Uterus (tissue), 4 donors: Measurements from ENCODE around the gene TBL1X. TPM values are rescaled to one million over a fixed set of nuclear protein-coding genes. Genes with fewer than 3 reads are reported as not detected.

Experiments
- DNase-seq, 2 donors: peaks; one replicate each; pipeline ENCODE4 v3.0.0-alpha.2; 2019 to 2020
- H3K27ac ChIP-seq, 2 donors: fragments of 200-600 bp; sonication (generic); 1 replicate in 1 of 2; 2 replicates in 1 of 2; pipeline ENCODE4 v1.5.1; 2016 to 2018
- H3K27me3 ChIP-seq, 2 donors: fragments of 200-600 bp; sonication (generic); one replicate each; pipeline ENCODE4 v1.5.1; 2018 to 2019; ENCODE audit warnings: control low read depth in 1 of 2
- H3K36me3 ChIP-seq, 2 donors: fragments of 200-600 bp; sonication (generic); one replicate each; pipeline ENCODE4 v1.5.1; 2019; ENCODE audit warnings: control low read depth in 1 of 2
- H3K4me1 ChIP-seq, 2 donors: fragments of 200-600 bp; sonication (generic); one replicate each; pipeline ENCODE4 v1.5.1; 2018 to 2019; ENCODE audit warnings: control low read depth in 1 of 2
- H3K4me3 ChIP-seq, 2 donors: fragments of 200-600 bp; sonication (generic); 1 replicate in 1 of 2; 2 replicates in 1 of 2; pipeline ENCODE4 v1.5.1; 2018 to 2019; ENCODE audit warnings: mild to moderate bottlenecking in 1 of 2
- H3K9me3 ChIP-seq, 2 donors: fragments of 200-600 bp; sonication (generic); one replicate each; pipeline ENCODE4 v1.5.1; 2019; ENCODE audit warnings: control low read depth in 1 of 2
- CTCF ChIP-seq, 4 experiments: fragments of 200-600 bp in 2 of 4; fragments of 450-650 bp in 2 of 4; sonication (generic) in 2 of 4; IDR thresholded peaks; one replicate each; pipeline ENCODE4 v1.5.1; 2016 to 2019; ENCODE audit warnings: antibody characterized with exemption in 4 of 4, mild to moderate bottlenecking in 2 of 4, moderate library complexity in 1 of 4
- POLR2A ChIP-seq, 2 donors: fragments of 450-650 bp; IDR thresholded peaks; one replicate each; pipeline ENCODE4 v1.6.1; 2016; ENCODE audit warnings: antibody characterized with exemption in 2 of 2, mild to moderate bottlenecking in 1 of 2, moderate library complexity in 1 of 2
- intact Hi-C: fragments of 100-400 bp; cut with DNase I; formaldehyde crosslinking; loops from one replicate; pipeline ENCODE4 v1.15.1; 2023; ENCODE audit warnings: low total_unique reads
- total RNA-seq, 4 donors: library from RNA; depleted of rRNA in 3 of 4; stranded (reverse); fragments of >200 nt in 3 of 4; gene quantifications; one replicate each; pipeline versions ENCODE4 v1.1.0 to v1.2.4, GENCODE V29; 2014 to 2023
- donor health status: DM: yes; HTN: yes; CAD: no.

Gene TBL1X
- total RNA-seq, 4 donors from 2014 or later, result 15.4 to 121 (median 47.7) TPM

- no peaks in the 10 kb centered on the region for H3K27me3 ChIP-seq
- TF ChIP-seq POLR2A (IDR thresholded peaks at IDR 0.05) (no peak), CTCF (IDR thresholded peaks at IDR 0.05) (no peak)
- no peak overlapping the region for H3K4me3 ChIP-seq
- H3K4me1 ChIP-seq, result no peaks in the 10 kb centered on the region
- H3K27ac ChIP-seq, result no peak overlapping the region
- no peak for DNase-seq
- intact Hi-C loops, result no loop called here
- H3K9me3 ChIP-seq, result no peaks in the 10 kb centered on the region
- no peaks in the 10 kb centered on the region for H3K36me3 ChIP-seq
Observed at GRCh38 chrX:9656277-9656676, 191.4 kb downstream of the TBL1X start.

- intact Hi-C loops, result no loop called here
- TF ChIP-seq CTCF (IDR thresholded peaks at IDR 0.05) (no peak), POLR2A (IDR thresholded peaks at IDR 0.05) (no peak)
- Histone ChIP-seq H3K36me3 (no peaks in the 10 kb centered on the region), H3K9me3 (no peaks in the 10 kb centered on the region), H3K27me3 (no peaks in the 10 kb centered on the region), H3K27ac (no peak overlapping the region), H3K4me3 (no peak overlapping the region), H3K4me1 (no peaks in the 10 kb centered on the region)
- no peak for DNase-seq
Observed at GRCh38 chrX:9656871-9657270, 192.0 kb downstream of the TBL1X start.

- Histone ChIP-seq H3K27ac (no peak overlapping the region), H3K9me3 (no peaks in the 10 kb centered on the region), H3K36me3 (no peaks in the 10 kb centered on the region), H3K4me3 (no peak overlapping the region), H3K4me1 (no peaks in the 10 kb centered on the region), H3K27me3 (no peaks in the 10 kb centered on the region)
- no peak for DNase-seq
- intact Hi-C loops, result no loop called here
- TF ChIP-seq CTCF (IDR thresholded peaks at IDR 0.05) (no peak), POLR2A (IDR thresholded peaks at IDR 0.05) (no peak)
Observed at GRCh38 chrX:9657590-9658256, 192.9 kb downstream of the TBL1X start.

- H3K27me3 ChIP-seq, result no peaks in the 10 kb centered on the region
- H3K4me3 ChIP-seq, result no peak overlapping the region
- H3K4me1 ChIP-seq, result no peaks in the 10 kb centered on the region
- intact Hi-C loops, result no loop called here
- H3K36me3 ChIP-seq, result no peaks in the 10 kb centered on the region
- no peak for TF ChIP-seq CTCF (IDR thresholded peaks at IDR 0.05)
- no peak for TF ChIP-seq POLR2A (IDR thresholded peaks at IDR 0.05)
- H3K27ac ChIP-seq, result no peak overlapping the region
- no peaks in the 10 kb centered on the region for H3K9me3 ChIP-seq
- no peak for DNase-seq
Observed at GRCh38 chrX:9658409-9658808, 193.6 kb downstream of the TBL1X start.

GRCh38 chrX:9659571-9660195 lies 194.8 kb downstream of the TBL1X start:
- intact Hi-C loops, result no loop called here
- Histone ChIP-seq H3K36me3 (no peaks in the 10 kb centered on the region), H3K27me3 (no peaks in the 10 kb centered on the region), H3K4me3 (no peak overlapping the region), H3K27ac (no peak overlapping the region), H3K4me1 (no peaks in the 10 kb centered on the region), H3K9me3 (no peaks in the 10 kb centered on the region)
- TF ChIP-seq CTCF (IDR thresholded peaks at IDR 0.05) (no peak), POLR2A (IDR thresholded peaks at IDR 0.05) (no peak)
- DNase-seq, result no peak
